ENCODE results near the gene RXRG.

Gene RXRG

DNA sequence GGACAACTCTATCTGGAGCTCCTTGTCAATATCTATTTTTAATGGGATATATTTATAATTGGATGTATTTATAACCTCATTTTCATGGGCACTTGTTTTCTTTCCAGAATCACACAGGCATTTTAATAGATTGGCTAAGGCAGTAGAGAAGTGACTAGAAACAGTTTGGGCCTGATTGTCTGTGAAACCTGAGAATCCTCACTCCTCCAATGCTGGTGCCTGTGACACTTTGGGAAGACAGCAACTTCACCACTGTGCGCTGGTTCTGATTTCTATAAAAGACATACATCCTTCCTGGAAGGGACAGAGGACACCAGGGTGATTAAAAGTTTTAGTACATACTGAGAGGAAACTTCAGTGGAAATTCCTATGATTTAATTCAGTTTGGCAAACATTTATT, 39.6 kb upstream of the RXRG start:
- no peaks in the 10 kb centered on the region for H4K20me1 ChIP-seq (ENCODE audit: insufficient read depth, low read length)
- H3K9ac ChIP-seq (ENCODE audit: low read length): no peak overlapping the region
- no peak overlapping the region for H3K27ac ChIP-seq (ENCODE audit: low read length)
- no peaks in the 10 kb centered on the region for H3K36me3 ChIP-seq (replicated peaks; ENCODE audit: insufficient read depth, low read length)
- H3K4me3 ChIP-seq (ENCODE audit: low read length): no peak overlapping the region
- no peaks in the 10 kb centered on the region for H3K9me2 ChIP-seq (replicated peaks; ENCODE audit: insufficient read depth, low read length)
- TF ChIP-seq EZH2 (optimal IDR thresholded peaks at IDR 0.05; ENCODE audit: low read depth, low read length) (no peak), EZH2phosphoT487 (IDR thresholded peaks at IDR 0.05; ENCODE audit: low read length) (no peak)
- TF ChIP-seq, protein P1, sequence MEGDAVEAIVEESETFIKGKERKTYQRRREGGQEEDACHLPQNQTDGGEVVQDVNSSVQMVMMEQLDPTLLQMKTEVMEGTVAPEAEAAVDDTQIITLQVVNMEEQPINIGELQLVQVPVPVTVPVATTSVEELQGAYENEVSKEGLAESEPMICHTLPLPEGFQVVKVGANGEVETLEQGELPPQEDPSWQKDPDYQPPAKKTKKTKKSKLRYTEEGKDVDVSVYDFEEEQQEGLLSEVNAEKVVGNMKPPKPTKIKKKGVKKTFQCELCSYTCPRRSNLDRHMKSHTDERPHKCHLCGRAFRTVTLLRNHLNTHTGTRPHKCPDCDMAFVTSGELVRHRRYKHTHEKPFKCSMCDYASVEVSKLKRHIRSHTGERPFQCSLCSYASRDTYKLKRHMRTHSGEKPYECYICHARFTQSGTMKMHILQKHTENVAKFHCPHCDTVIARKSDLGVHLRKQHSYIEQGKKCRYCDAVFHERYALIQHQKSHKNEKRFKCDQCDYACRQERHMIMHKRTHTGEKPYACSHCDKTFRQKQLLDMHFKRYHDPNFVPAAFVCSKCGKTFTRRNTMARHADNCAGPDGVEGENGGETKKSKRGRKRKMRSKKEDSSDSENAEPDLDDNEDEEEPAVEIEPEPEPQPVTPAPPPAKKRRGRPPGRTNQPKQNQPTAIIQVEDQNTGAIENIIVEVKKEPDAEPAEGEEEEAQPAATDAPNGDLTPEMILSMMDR (IDR thresholded peaks at IDR 0.05; ENCODE audit: low read length): no peak
- H3K79me2 ChIP-seq (ENCODE audit: low read length): no peaks in the 10 kb centered on the region
- no peaks in the 10 kb centered on the region for H3K9me3 ChIP-seq (replicated peaks; ENCODE audit: insufficient read depth, low read length)
- H3F3A ChIP-seq (ENCODE audit: insufficient read depth, low read length): no peaks in the 10 kb centered on the region
- H3K4me2 ChIP-seq (ENCODE audit: low read depth, low read length): no peak overlapping the region
- H2AFZ ChIP-seq (ENCODE audit: low read length): no peak overlapping the region
- H3K4me1 ChIP-seq (ENCODE audit: low read length): 0 out of 2 replicates have a peak, but pooled peaks cover 8% of the 10 kb centered on the region
- H3K27me3 ChIP-seq (replicated peaks; ENCODE audit: insufficient read depth, low read length): no peaks in the 10 kb centered on the region
- no peak for DNase-seq

DNA sequence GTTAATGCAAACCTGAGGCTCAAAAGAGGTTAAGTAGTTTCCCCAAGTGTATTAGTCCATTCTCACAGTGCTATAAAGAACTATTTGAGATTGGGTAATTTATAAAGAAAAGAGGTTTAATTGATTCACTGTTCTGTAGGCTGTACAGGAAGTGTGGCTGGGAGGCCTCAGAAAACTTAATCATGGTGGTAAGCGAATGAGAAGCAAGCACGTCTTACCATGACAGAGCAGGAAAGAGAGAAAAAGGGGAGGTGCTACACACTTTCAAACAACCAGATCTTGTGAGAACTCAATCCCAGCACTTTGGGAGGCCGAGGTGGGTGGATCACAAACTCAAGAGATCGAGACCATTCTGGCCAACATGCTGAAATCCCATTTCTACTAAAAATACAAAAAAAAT, 38.5 kb upstream of the RXRG start:
- no peak for DNase-seq

DNA sequence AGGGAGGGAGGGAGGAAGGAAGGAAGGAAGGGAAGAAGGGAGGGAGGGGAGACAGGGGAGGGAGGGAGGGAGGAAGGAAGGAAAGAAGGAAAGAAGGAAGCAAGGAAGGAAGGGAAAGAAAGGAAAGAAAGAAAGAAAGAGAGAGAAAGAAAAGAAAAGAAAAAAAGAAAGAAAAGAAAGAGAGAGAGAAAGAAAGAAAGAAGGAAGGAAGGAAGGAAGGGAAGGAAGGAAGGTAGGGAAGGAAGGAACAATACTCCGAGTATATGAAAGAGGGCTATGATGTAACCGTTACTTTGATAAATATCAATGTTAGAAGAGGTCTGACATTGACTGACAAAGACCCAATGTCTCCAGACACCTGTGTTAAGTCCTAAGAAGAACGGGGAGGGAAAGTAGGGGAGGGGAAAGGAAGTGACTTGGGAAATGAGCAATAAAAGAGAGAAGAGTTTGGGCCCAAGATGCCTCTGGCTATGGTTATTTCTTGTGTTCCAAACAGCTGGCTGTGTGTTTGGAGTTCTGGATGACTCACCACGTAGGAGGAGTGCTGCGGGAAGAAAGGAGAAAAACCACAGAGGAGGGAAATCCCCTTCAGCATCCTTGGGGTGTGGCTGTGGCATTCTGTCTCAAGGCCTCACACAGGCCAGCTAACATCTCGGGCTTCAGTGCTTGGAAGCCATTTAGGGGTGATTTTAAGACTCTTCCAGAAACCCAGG, 37.0 kb upstream of the RXRG start:
- peak; percentile 39 for DNase-seq
- Histone ChIP-seq H3K4me1 (ENCODE audit: low read length) (0 out of 2 replicates have a peak, but pooled peaks cover 8% of the 10 kb centered on the region), H4K20me1 (ENCODE audit: insufficient read depth, low read length) (no peaks in the 10 kb centered on the region), H3K27me3 (replicated peaks; ENCODE audit: insufficient read depth, low read length) (no peaks in the 10 kb centered on the region), H3K79me2 (ENCODE audit: low read length) (no peaks in the 10 kb centered on the region), H3K27ac (ENCODE audit: low read length) (no peak overlapping the region), H3K9me2 (replicated peaks; ENCODE audit: insufficient read depth, low read length) (no peaks in the 10 kb centered on the region), H3F3A (ENCODE audit: insufficient read depth, low read length) (no peaks in the 10 kb centered on the region), H3K9me3 (replicated peaks; ENCODE audit: insufficient read depth, low read length) (no peaks in the 10 kb centered on the region), H3K4me2 (ENCODE audit: low read depth, low read length) (no peak overlapping the region), H3K9ac (ENCODE audit: low read length) (no peak overlapping the region), H3K4me3 (ENCODE audit: low read length) (no peak overlapping the region), H3K36me3 (replicated peaks; ENCODE audit: insufficient read depth, low read length) (no peaks in the 10 kb centered on the region), H2AFZ (ENCODE audit: low read length) (no peak overlapping the region)
- TF ChIP-seq, protein P1 (IDR thresholded peaks at IDR 0.05; ENCODE audit: low read length): no peak
- no peak for TF ChIP-seq EZH2phosphoT487 (IDR thresholded peaks at IDR 0.05; ENCODE audit: low read length)
- TF ChIP-seq EZH2 (optimal IDR thresholded peaks at IDR 0.05; ENCODE audit: low read depth, low read length): no peak

More for the DNA sequence above, 38.5 kb upstream of the RXRG start:
- no peak overlapping the region for H3K9ac ChIP-seq (ENCODE audit: low read length)
- no peaks in the 10 kb centered on the region for H3K9me2 ChIP-seq (replicated peaks; ENCODE audit: insufficient read depth, low read length)
- no peaks in the 10 kb centered on the region for H4K20me1 ChIP-seq (ENCODE audit: insufficient read depth, low read length)
- no peaks in the 10 kb centered on the region for H3K27me3 ChIP-seq (replicated peaks; ENCODE audit: insufficient read depth, low read length)
- H3K4me1 ChIP-seq (ENCODE audit: low read length): 0 out of 2 replicates have a peak, but pooled peaks cover 8% of the 10 kb centered on the region
- no peaks in the 10 kb centered on the region for H3K36me3 ChIP-seq (replicated peaks; ENCODE audit: insufficient read depth, low read length)
- H3K4me3 ChIP-seq (ENCODE audit: low read length): no peak overlapping the region
- no peaks in the 10 kb centered on the region for H3K9me3 ChIP-seq (replicated peaks; ENCODE audit: insufficient read depth, low read length)
- H2AFZ ChIP-seq (ENCODE audit: low read length): no peak overlapping the region
- H3F3A ChIP-seq (ENCODE audit: insufficient read depth, low read length): no peaks in the 10 kb centered on the region
- TF ChIP-seq EZH2 (optimal IDR thresholded peaks at IDR 0.05; ENCODE audit: low read depth, low read length) (no peak), EZH2phosphoT487 (IDR thresholded peaks at IDR 0.05; ENCODE audit: low read length) (no peak)
- TF ChIP-seq, protein P1 (IDR thresholded peaks at IDR 0.05; ENCODE audit: low read length): no peak
- no peak overlapping the region for H3K27ac ChIP-seq (ENCODE audit: low read length)
- no peaks in the 10 kb centered on the region for H3K79me2 ChIP-seq (ENCODE audit: low read length)
- no peak overlapping the region for H3K4me2 ChIP-seq (ENCODE audit: low read depth, low read length)
